ENCODE measurements around the gene CAMTA1.
A peak's percentile ranks its signal among the peaks of the same experiment; 100 is the strongest.

The CAMTA1 gene

GRCh38 chr1:7568901-7569524 lies 783.8 kb downstream of the CAMTA1 start:
- no peak for DNase-seq

GRCh38 chr1:7570311-7570710 lies 785.1 kb downstream of the CAMTA1 start:
- DNase-seq: no peak

- no peak for DNase-seq
Observed at GRCh38 chr1:7572654-7573152, 787.4 kb downstream of the CAMTA1 start.

GRCh38 chr1:7573481-7573880 lies 788.2 kb downstream of the CAMTA1 start:
- DNase-seq: no peak

- no peak for DNase-seq
Observed at GRCh38 chr1:7574121-7575040, 789.1 kb downstream of the CAMTA1 start.

- DNase-seq: no peak
Observed at GRCh38 chr1:7575041-7575400, 789.8 kb downstream of the CAMTA1 start.

- peak in 2 of 4 experiments; percentile 7 to 24 for DNase-seq
Observed at GRCh38 chr1:7576946-7577657, 791.8 kb downstream of the CAMTA1 start.

- DNase-seq: no peak
Observed at GRCh38 chr1:7578206-7578605, 793.0 kb downstream of the CAMTA1 start.

GRCh38 chr1:7579016-7579415 lies 793.8 kb downstream of the CAMTA1 start:
- DNase-seq: no peak

GRCh38 chr1:7579831-7580804 lies 794.9 kb downstream of the CAMTA1 start:
- DNase-seq: no peak

GRCh38 chr1:7580923-7581753 lies 795.9 kb downstream of the CAMTA1 start:
- no peak for DNase-seq

GRCh38 chr1:7581754-7582459 lies 796.7 kb downstream of the CAMTA1 start:
- DNase-seq: no peak

- no peak for DNase-seq
Observed at GRCh38 chr1:7582460-7582972, 797.3 kb downstream of the CAMTA1 start.

GRCh38 chr1:7583291-7584096 lies 798.2 kb downstream of the CAMTA1 start:
- DNase-seq: no peak

- no peak for DNase-seq
Observed at GRCh38 chr1:7584157-7584556, 798.9 kb downstream of the CAMTA1 start.

GRCh38 chr1:7584643-7585042 lies 799.4 kb downstream of the CAMTA1 start:
- DNase-seq: no peak

- DNase-seq: no peak
Observed at GRCh38 chr1:7585216-7585907, 800.1 kb downstream of the CAMTA1 start.

Data from suppressor macrophage (primary cell).